Right lobe of liver (tissue), 4 donors: ENCODE results near the gene COX6B1.

Source experiments
- POLR2A ChIP-seq: fragments of 450-650 bp; IDR thresholded peaks from one replicate; pipeline ENCODE4 v1.6.1; 2017; ENCODE audit warnings: antibody characterized with exemption, mild to moderate bottlenecking
- TF ChIP-seq, protein P1 (sequence below), 4 donors: fragments of 200-600 bp in 3 of 4; fragments of 450-650 bp in 1 of 4; IDR thresholded peaks; one replicate each; pipeline versions ENCODE4 v1.5.1 to v1.8.0; 2016 to 2022; ENCODE audit warnings: antibody characterized with exemption in 4 of 4, mild to moderate bottlenecking in 2 of 4
- donor health status: DM: no; HTN: no; CAD: no.
- donor health status: DM: no; HTN: no; CAD: no.
- donor health status: DM: no; HTN: yes; CAD: no.

DNA sequence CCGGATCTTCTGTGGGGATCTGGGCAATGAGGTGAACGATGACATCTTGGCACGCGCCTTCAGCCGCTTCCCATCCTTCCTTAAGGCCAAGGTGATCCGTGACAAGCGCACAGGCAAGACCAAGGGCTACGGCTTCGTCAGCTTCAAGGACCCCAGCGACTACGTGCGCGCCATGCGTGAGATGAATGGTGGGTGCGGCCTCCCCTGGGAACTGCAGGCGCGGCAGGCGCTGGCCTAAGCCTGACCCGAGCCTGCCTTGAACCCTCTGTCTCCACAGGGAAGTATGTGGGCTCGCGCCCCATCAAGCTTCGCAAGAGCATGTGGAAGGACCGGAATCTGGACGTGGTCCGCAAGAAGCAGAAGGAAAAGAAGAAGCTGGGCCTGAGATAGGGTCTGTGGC, 11.0 kb upstream of the COX6B1 start:
- no peak for TF ChIP-seq POLR2A
- TF ChIP-seq, protein P1, sequence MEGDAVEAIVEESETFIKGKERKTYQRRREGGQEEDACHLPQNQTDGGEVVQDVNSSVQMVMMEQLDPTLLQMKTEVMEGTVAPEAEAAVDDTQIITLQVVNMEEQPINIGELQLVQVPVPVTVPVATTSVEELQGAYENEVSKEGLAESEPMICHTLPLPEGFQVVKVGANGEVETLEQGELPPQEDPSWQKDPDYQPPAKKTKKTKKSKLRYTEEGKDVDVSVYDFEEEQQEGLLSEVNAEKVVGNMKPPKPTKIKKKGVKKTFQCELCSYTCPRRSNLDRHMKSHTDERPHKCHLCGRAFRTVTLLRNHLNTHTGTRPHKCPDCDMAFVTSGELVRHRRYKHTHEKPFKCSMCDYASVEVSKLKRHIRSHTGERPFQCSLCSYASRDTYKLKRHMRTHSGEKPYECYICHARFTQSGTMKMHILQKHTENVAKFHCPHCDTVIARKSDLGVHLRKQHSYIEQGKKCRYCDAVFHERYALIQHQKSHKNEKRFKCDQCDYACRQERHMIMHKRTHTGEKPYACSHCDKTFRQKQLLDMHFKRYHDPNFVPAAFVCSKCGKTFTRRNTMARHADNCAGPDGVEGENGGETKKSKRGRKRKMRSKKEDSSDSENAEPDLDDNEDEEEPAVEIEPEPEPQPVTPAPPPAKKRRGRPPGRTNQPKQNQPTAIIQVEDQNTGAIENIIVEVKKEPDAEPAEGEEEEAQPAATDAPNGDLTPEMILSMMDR (IDR thresholded peaks at IDR 0.05), result no peak
